Kidney epithelial cell (primary cell): ENCODE results near the gene CCDC85B. TPM values are rescaled to one million over a fixed set of nuclear protein-coding genes. Genes with fewer than 3 reads are reported as not detected.

Source experiments
- DNase-seq: peaks from one replicate; pipeline ENCODE4 v3.0.0-alpha.2; 2010; ENCODE audit warnings: low read depth
- H3K27me3 ChIP-seq: 2 replicates; pipeline ENCODE4 v1.6.0; 2011; ENCODE audit warnings: low read length; ENCODE audit not compliant: control insufficient read depth, insufficient read depth
- H3K36me3 ChIP-seq: 2 replicates; pipeline ENCODE4 v1.5.1; 2011; ENCODE audit warnings: low read length; ENCODE audit not compliant: control insufficient read depth, insufficient read depth
- H3K4me3 ChIP-seq: 2 replicates; pipeline ENCODE4 v1.5.1; 2011; ENCODE audit warnings: low read depth, mild to moderate bottlenecking, control low read depth, low read length
- CTCF ChIP-seq: IDR thresholded peaks from 2 replicates; pipeline ENCODE4 v1.5.1; 2011; ENCODE audit warnings: mild to moderate bottlenecking, moderate library complexity, low read length, control low read depth, inconsistent platforms; ENCODE audit not compliant: insufficient read depth, poor library complexity, severe bottlenecking
- total RNA-seq: library from RNA; depleted of rRNA; stranded (reverse); fragments of >200 nt; gene quantifications from 2 replicates; pipeline ENCODE4 v1.2.3, GENCODE V29; 2015

CCDC85B gene
- total RNA-seq, 1 donor from 2014 or later, result 48.9 TPM

- no peaks in the 10 kb centered on the region for H3K27me3 ChIP-seq
- no peak for TF ChIP-seq CTCF
- DNase-seq, result no peak
- no peak overlapping the region for H3K4me3 ChIP-seq
- H3K36me3 ChIP-seq, result peaks cover 5% of the 10 kb centered on the region
Observed at GRCh38 chr11:65870706-65871681, 19.5 kb upstream of the CCDC85B start.

DNA sequence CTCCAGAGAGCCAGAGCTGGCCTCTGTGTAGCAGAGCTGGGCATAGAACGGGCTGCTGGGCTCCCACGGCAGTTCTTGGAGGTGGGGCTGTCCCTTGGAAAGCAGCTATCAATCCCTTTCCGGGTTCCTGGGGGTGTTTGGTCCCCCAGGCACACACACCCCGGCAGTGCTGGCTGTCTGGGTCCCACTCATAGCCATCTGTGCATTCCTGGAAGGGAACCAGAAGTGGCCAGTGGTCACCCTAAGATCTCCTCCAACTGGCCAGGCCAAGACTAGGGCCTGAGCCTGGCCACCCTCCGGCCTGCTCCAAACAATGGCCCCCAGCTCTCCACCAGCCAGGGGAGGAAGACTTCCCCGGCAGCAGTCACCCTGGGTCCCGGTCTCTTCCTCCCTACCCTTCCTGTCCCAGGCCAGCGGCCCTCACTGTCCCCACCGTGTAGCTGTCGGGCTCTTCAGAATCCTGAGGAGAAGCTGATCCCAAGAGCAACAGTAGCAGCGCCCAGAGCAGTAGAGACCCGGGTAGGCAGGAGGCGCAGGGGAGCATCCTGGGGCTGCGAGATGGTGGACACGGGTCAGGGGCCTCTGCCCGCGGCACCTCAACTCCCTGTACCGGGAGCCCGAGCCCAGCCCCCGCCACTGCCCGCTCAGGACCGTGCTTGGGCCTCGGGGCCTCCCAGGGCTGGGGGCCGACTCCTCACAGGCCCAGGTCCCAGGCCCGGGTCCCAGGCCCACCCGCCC lies 18.5 kb upstream of the CCDC85B start:
- Histone ChIP-seq H3K36me3 (peaks cover 4% of the 10 kb centered on the region), H3K27me3 (no peaks in the 10 kb centered on the region), H3K4me3 (peak overlapping the region; percentile 72)
- DNase-seq, result no peak
- TF ChIP-seq CTCF, result peak; percentile 35

DNA sequence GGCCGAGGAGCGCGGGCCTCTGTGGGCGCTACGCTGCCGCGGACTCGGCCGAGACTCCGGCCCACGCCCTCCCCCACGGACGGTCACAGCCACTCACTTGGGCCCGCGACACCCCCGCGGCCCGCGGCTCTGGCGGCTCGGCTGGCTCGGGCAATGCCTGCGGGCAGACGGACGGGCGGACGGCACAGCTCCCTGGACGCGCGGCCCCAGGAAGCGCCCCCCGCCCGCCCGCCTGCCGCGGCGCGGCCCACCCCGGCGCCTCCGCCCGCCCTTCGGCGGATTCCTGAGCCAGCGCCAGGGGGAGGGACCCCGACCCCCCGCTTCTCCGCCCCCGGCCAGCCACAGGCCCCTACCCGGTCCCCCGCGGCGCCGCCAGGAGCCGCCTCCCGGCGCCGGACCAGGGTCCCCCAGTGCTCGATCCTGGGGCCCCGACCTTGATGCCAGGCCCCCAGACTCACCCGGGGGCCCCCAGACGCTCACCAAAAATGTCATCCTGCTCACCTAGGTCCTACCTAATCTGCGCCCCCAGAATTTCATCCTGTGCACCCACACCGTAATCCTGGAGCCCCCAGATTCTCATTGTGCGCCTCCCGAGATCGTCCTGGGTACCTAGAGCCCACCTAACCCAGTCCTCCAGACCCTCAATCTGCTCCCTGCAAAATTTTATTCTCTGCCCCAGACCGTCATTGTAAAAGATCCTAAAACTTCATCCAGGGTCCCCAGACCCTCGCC lies 17.7 kb upstream of the CCDC85B start, which contains the start of gene EFEMP2:
Gene EFEMP2 (minus strand): TSS at position 215 of the 732 bp plus-strand sequence. CDS start 446 bp downstream, outside the sequence.
- DNase-seq, result no peak
- Histone ChIP-seq H3K27me3 (no peaks in the 10 kb centered on the region), H3K4me3 (peak within 1 kb of the TSS; percentile 72), H3K36me3 (peaks cover 4% of the 10 kb centered on the region)
- TF ChIP-seq CTCF, result no peak

- Histone ChIP-seq H3K36me3 (peaks cover 4% of the 10 kb centered on the region), H3K4me3 (peak overlapping the region; percentile 72), H3K27me3 (no peaks in the 10 kb centered on the region)
- no peak for DNase-seq
- TF ChIP-seq CTCF, result no peak
Observed at GRCh38 chr11:65873318-65874156, 16.9 kb upstream of the CCDC85B start.

- Histone ChIP-seq H3K27me3 (no peaks in the 10 kb centered on the region), H3K36me3 (peaks cover 8% of the 10 kb centered on the region), H3K4me3 (no peak within 1 kb of the TSS)
- DNase-seq, result no peak
- TF ChIP-seq CTCF, result no peak
Observed at GRCh38 chr11:65879617-65880016, 10.9 kb upstream of the CCDC85B start, which contains the start of gene CTSW. TSS of gene CTSW (plus strand) at chr11:65879837. CDS start at chr11:65879855, 18 bp downstream.
